Central memory CD4-positive, alpha-beta T cell (primary cell): ENCODE data around the gene GSE1.

ENCODE experiments used
- DNase-seq: peaks from one replicate; pipeline ENCODE4 v3.0.0; 2022

Gene GSE1

GRCh38 chr16:85621698-85622428 is 8.7 kb downstream of the GSE1 start:
- no peak for DNase-seq

GRCh38 chr16:85622683-85623082 is 9.6 kb downstream of the GSE1 start:
- DNase-seq, result no peak

GRCh38 chr16:85623250-85623649 is 10.1 kb downstream of the GSE1 start:
- DNase-seq, result no peak

- no peak for DNase-seq
These were observed 11.0 kb downstream of the GSE1 start for GRCh38 chr16:85623997-85624601.

- DNase-seq, result no peak
These were observed 11.5 kb downstream of the GSE1 start for GRCh38 chr16:85624646-85625045.

GRCh38 chr16:85625053-85625452 is 11.9 kb downstream of the GSE1 start:
- DNase-seq, result no peak

- DNase-seq, result no peak
These were observed 12.5 kb downstream of the GSE1 start for GRCh38 chr16:85625485-85626117.

- no peak for DNase-seq
These were observed 13.3 kb downstream of the GSE1 start for GRCh38 chr16:85626191-85626981.

- DNase-seq, result no peak
These were observed 14.0 kb downstream of the GSE1 start for GRCh38 chr16:85627089-85627488.

- no peak for DNase-seq
These were observed 14.6 kb downstream of the GSE1 start for GRCh38 chr16:85627526-85628264.

- no peak for DNase-seq
These were observed 15.1 kb downstream of the GSE1 start for GRCh38 chr16:85628265-85628556.

- no peak for DNase-seq
These were observed 15.5 kb downstream of the GSE1 start for GRCh38 chr16:85628645-85629044.

- no peak for DNase-seq
These were observed 16.2 kb downstream of the GSE1 start for GRCh38 chr16:85629326-85629725.

- no peak for DNase-seq
These were observed 16.7 kb downstream of the GSE1 start for GRCh38 chr16:85629853-85630252.

GRCh38 chr16:85631230-85631629 is 18.1 kb downstream of the GSE1 start:
- DNase-seq, result no peak

- no peak for DNase-seq
These were observed 18.8 kb downstream of the GSE1 start for GRCh38 chr16:85631802-85632393.

GRCh38 chr16:85632709-85633437 is 19.8 kb downstream of the GSE1 start:
- no peak for DNase-seq

- no peak for DNase-seq
These were observed 20.3 kb downstream of the GSE1 start for GRCh38 chr16:85633438-85633743.

GRCh38 chr16:85633888-85634287 is 20.8 kb downstream of the GSE1 start:
- DNase-seq, result no peak

GRCh38 chr16:85634747-85635544 is 21.8 kb downstream of the GSE1 start:
- no peak for DNase-seq

- no peak for DNase-seq
These were observed 22.5 kb downstream of the GSE1 start for GRCh38 chr16:85635545-85636140.
